Measurements from ENCODE around the gene SIMC1. TPM values are rescaled to one million over a fixed set of nuclear protein-coding genes. Genes with fewer than 3 reads are reported as not detected.

SIMC1 gene
- total and polyA plus RNA-seq, 2 donors (not counting 3 experiments of a cell fraction or from before 2014, with no cell fraction given) = 9.0 to 16.2 TPM

- ChIA-PET POLR2A (no interaction called here), CTCF (interaction anchor here (0.7 kb wide), 1 partner anchor 9 kb away, joined by 3 read pairs; no protein-coding TSS in a partner anchor)
- no peak for DNase-seq (ENCODE audit: low read depth, low spot score)
- TF ChIP-seq MYC (IDR thresholded peaks at IDR 0.05; ENCODE audit: low read depth, low read length) = no peak
- no peak for TF ChIP-seq CTCF (IDR thresholded peaks at IDR 0.05; ENCODE audit: extremely low read depth in 1 of 2, insufficient read depth in 1 of 2, low read depth in 1 of 2, low read length in 2 of 2)
- no peak for TF ChIP-seq GATA2 (IDR thresholded peaks at IDR 0.05; ENCODE audit: insufficient read depth, insufficient read length, low read depth, low read length)
- TF ChIP-seq POLR2AphosphoS5 (IDR thresholded peaks at IDR 0.05; ENCODE audit: insufficient read depth, low read depth, low read length) = no peak
- no peak for TF ChIP-seq POLR2A (IDR thresholded peaks at IDR 0.05; ENCODE audit: low read depth, low read length)
- no peak for TF ChIP-seq JUN (IDR thresholded peaks at IDR 0.05; ENCODE audit: borderline replicate concordance, insufficient read depth, insufficient read length, low read depth)
- TF ChIP-seq MAX (IDR thresholded peaks at IDR 0.05; ENCODE audit: insufficient read depth, insufficient read length) = no peak
- TF ChIP-seq EZH2 (IDR thresholded peaks at IDR 0.05; ENCODE audit: borderline replicate concordance, low read depth, low read length, severe bottlenecking) = no peak
- no peak for TF ChIP-seq FOS (IDR thresholded peaks at IDR 0.05; ENCODE audit: borderline replicate concordance, insufficient read depth, low read length)
- peaks cover 11% of the 10 kb centered on the region for H3K4me1 ChIP-seq (ENCODE audit: control insufficient read depth, extremely low read depth, insufficient read depth, low read length)
- no peak for FAIRE-seq
- H3K9ac ChIP-seq (replicated peaks; ENCODE audit: extremely low read depth, insufficient read depth, low read length) = no peak overlapping the region
- H2AFZ ChIP-seq (ENCODE audit: low read depth, low read length) = no peak overlapping the region
- peaks cover 12 to 23% of the 10 kb centered on the region in 2 experiments for H3K36me3 ChIP-seq (ENCODE audit: control insufficient read depth in 2 of 2, extremely low read depth in 1 of 2, insufficient read depth in 2 of 2, low read length in 2 of 2)
- no peaks in the 10 kb centered on the region for H3K9me3 ChIP-seq (replicated peaks; ENCODE audit: control insufficient read depth, insufficient read depth, low read length)
- intact Hi-C loops (cut with micrococcal nuclease) (loop anchor here (10.0 kb wide), 1 partner anchor 1211 kb away; the partner anchor contains the start of gene TMED9), dilution Hi-C loops (cut with MboI; ENCODE audit: extremely low pct_ligation_motif_present, low sequenced_read_pairs) (no loop called here)
- no peaks in the 10 kb centered on the region for H3K27me3 ChIP-seq (ENCODE audit: control insufficient read depth in 2 of 2, insufficient read depth in 2 of 2, low read length in 2 of 2)
- H3K4me3 ChIP-seq (replicated peaks in 1 of 3; ENCODE audit: insufficient read depth in 1 of 3, low read depth in 1 of 3, low read length in 3 of 3) = no peak overlapping the region
- no TSS peak for BruUV-seq (replicated peaks)
- no peaks in the 10 kb centered on the region for H4K20me1 ChIP-seq (replicated peaks; ENCODE audit: control insufficient read depth, extremely low read depth, insufficient read depth, low read length)
- no peaks in the 10 kb centered on the region for H3K9me1 ChIP-seq (replicated peaks; ENCODE audit: control insufficient read depth, extremely low read depth, insufficient read depth, low read length)
- peaks cover 34% of the 10 kb centered on the region for H3K79me2 ChIP-seq (ENCODE audit: control insufficient read depth, insufficient read depth, low read length)
- no peak overlapping the region for H3K4me2 ChIP-seq (ENCODE audit: insufficient read depth, low read length)
- no peak overlapping the region for H3K27ac ChIP-seq (ENCODE audit: insufficient read depth, low read depth, low read length)
Measured at GRCh38 chr5:176383961-176384360, 145.7 kb downstream of the SIMC1 start.

All from endothelial cell of umbilical vein (primary cell).